Measurements from ENCODE around the gene RTL10.

RTL10 gene

DNA sequence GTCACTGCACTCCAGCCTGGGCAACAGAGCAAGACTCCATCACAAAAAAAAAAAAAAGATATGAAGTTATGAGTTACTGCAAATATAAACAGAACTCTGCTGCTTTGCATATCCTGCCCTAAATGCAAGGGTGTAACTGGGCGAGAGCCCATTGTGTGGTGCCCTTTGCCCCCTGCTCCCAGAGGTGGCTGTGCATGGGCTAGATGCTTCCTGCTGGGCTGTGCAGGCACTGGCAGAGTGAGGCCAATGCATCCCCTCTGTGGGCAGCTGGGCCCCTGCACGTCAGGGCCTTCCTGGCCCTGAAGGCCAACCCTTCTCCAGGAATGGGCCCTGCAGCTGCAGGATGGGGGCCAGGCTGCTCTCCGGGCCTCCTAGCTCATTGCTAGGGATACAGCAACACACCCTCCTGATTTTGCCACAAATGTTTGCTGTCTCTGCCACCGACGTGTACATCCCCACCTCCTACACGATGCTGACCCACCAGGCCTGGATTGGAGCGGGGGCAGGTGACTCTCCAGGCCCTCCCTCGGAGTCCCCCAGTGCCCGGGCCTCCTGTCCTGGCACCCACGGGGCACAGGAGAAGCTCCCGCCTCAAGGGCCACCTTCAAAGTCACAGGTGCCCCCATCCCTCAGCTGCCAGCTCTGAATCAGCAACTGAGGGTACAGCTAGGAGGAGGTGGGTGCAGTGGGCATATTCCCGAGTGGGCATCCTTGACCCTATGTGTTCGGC lies 46.2 kb upstream of the RTL10 start:
- H3K4me3 ChIP-seq (ENCODE audit: low read depth, low read length) = no peak overlapping the region
- in situ Hi-C loops (cut with HindIII; ENCODE audit: low sequenced_read_pairs) = no loop called here
- DNase-seq (ENCODE audit: low read depth) = no peak
- TF ChIP-seq CTCF (IDR thresholded peaks at IDR 0.05; ENCODE audit: low read depth, low read length, missing control alignments) = no peak

DNA sequence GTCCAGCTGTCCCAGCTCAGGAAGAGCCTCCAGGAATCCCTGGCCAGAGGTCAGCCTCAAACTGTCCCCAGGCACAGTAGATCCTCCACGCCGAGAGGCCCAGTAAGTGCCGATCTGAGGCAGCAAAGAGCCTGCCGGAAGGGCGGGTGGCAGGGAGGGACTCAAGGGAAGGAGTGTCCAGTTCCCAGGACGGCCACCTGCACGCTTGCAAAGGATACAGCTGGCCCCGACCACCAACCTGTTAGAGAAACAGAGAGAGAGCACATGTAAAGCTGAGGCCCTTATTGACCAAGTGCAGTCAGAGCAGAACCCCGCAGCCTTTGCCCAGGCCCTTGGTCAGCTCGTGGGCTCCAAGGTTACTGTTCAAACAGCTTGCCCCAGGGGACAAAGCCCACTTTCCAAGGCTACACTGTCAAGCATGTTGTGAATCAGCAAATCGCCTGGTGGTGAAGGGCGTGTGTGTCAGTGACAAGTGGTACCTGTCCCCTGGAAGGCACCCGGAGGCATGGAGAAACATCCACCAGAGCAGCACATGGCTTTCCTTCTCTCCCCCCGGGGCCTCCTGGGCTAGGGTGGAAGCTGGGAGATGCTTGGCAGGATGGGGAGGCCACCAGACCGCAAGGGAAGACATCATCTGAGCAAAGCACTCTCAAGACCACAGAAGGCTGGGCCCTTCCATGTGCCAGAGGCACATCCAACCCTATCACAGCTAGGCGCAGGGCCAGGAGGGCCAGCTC lies 44.3 kb upstream of the RTL10 start:
- in situ Hi-C loops (cut with HindIII; ENCODE audit: low sequenced_read_pairs) = no loop called here
- no peak overlapping the region for H3K4me3 ChIP-seq (ENCODE audit: low read depth, low read length)
- TF ChIP-seq CTCF (IDR thresholded peaks at IDR 0.05; ENCODE audit: low read depth, low read length, missing control alignments) = no peak
- no peak for DNase-seq (ENCODE audit: low read depth)

GRCh38 chr22:19898145-19898544 lies 43.5 kb upstream of the RTL10 start:
- H3K4me3 ChIP-seq (ENCODE audit: low read depth, low read length) = no peak overlapping the region
- no peak for TF ChIP-seq CTCF (IDR thresholded peaks at IDR 0.05; ENCODE audit: low read depth, low read length, missing control alignments)
- no peak for DNase-seq (ENCODE audit: low read depth)
- in situ Hi-C loops (cut with HindIII; ENCODE audit: low sequenced_read_pairs) = no loop called here

GRCh38 chr22:19897726-19898125 lies 43.1 kb upstream of the RTL10 start:
- DNase-seq (ENCODE audit: low read depth) = no peak
- TF ChIP-seq CTCF (IDR thresholded peaks at IDR 0.05; ENCODE audit: low read depth, low read length, missing control alignments) = no peak
- in situ Hi-C loops (cut with HindIII; ENCODE audit: low sequenced_read_pairs) = no loop called here

DNA sequence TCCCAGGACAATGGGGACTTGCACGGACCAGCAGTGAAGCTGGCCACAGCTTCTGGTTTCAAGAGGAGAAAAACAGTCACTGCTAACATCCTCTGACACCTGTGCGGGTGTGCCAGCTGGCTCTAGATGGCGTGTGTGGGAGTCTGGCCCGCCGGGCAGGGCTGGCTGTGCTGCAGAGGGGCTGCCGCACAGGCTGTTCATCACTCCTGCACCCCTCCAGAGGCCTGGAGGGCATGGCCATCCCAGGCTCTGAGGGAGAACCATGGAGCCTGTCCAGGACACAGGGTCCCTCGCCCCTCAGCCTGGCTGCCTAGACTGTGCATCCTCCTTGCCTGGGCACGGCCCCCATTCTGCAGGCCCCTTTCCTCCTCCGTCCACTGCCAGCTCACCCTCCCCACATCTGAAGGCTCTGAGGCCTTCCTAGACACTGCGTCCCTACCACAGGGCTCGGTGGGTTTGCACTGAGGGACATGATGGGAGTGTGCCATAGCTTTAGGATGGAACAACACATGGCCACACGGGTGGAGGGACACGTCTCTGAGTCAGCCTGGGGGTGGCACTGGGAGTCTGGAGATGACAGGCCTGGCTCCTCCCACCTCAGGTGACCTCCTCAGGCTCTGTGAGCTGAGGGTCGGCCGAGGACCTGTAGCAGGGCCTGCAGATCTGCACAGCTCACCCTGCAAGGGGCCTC lies 42.1 kb upstream of the RTL10 start:
- no peak overlapping the region for H3K4me3 ChIP-seq (ENCODE audit: low read depth, low read length)
- in situ Hi-C loops (cut with HindIII; ENCODE audit: low sequenced_read_pairs) = no loop called here
- no peak for DNase-seq (ENCODE audit: low read depth)
- TF ChIP-seq CTCF (IDR thresholded peaks at IDR 0.05; ENCODE audit: low read depth, low read length, missing control alignments) = no peak

More at GRCh38 chr22:19897726-19898125, 43.1 kb upstream of the RTL10 start:
- no peak overlapping the region for H3K4me3 ChIP-seq (ENCODE audit: low read depth, low read length)

DNA sequence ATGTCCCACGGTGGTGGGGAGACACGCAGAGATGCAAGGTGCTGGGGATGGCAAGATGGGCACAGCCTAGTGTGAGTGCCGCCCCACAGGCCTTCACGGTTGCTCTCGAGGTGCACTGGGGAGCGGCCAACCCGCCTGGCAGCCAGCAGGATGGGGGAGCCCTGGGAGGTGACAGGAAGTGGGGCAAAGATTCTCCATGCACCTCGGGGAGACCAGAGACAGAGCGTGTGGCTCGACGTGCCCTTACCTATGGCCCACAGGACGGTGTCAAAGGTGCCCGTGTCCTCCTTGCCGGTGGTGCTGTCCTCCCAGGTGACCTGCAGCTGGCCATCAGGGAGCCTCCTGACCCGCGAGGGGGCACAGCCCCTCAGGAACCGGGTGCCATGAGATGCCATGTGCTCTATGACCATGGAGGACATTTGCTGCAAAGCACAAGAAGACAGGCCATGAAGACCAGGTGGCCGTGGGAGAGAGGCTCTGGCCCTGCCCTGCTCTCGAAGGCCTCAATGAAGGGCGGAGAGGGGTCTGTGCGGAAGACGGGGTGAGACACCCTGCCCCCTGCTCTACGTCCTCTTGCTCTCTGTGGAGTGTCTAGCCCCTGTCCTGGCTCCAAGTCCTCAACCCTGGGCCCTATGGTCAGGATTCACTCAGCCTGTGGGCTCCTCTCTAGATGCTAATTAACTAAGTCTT lies 40.6 kb upstream of the RTL10 start:
- in situ Hi-C loops (cut with HindIII; ENCODE audit: low sequenced_read_pairs) = no loop called here
- DNase-seq (ENCODE audit: low read depth) = no peak
- H3K4me3 ChIP-seq (ENCODE audit: low read depth, low read length) = no peak overlapping the region
- TF ChIP-seq CTCF (IDR thresholded peaks at IDR 0.05; ENCODE audit: low read depth, low read length, missing control alignments) = no peak

Measured in astrocyte of the cerebellum (primary cell).